ENCODE data around the gene RNF112.

The RNF112 gene

DNA sequence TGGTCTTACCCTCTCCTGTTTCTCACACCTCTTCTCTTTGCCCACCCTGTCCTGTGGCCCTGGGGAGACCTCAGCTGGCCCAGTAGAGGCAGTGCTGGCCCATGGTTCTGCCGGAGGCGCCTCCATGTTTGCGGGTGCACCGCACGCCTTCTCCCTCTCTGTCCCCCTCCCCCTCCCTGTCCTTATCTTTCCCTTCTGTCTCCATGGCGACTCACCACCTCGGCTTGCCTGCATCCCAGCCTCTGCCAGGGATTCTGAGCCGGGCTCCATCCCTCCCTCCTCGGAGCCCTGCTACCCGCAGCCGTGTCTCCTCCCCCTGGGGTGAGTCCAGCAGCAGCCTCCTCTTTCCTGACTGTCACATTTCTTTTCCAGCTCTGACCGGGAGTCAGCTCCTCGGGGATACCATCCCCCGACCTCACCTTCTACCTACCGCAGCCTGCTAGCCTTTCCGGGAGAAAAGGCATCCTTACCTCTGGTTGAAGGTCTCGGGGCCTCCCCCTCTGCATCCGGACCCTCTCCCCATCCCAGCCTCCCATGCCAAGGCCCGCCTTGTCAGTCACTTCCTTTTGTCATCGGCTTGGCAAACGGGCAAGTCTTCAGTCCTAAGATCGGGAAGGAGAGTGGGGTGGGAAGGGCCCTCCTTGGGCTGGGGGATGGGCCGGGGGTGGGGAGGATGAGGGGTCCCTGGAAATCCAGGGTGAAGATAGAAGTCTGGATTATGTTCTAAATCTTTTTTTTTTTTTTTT, at the start of gene RNF112:
TSS of gene RNF112 (plus strand) at position 358 of the 746 bp plus-strand sequence. CDS start at position 535, 177 bp downstream.
- Mint-ChIP-seq H3K4me3 (no peak within 1 kb of the TSS), H3K4me1 (ENCODE audit: low read depth) (no peaks in the 10 kb centered on the region), H3K36me3 (ENCODE audit: low read depth) (no peaks in the 10 kb centered on the region), H3K27me3 (no peaks in the 10 kb centered on the region), H3K9me3 (no peaks in the 10 kb centered on the region), H3K27ac (no peak within 1 kb of the TSS)

GRCh38 chr17:19361326-19361725, 49.7 kb upstream of the RNF112 start:
- Mint-ChIP-seq H3K4me1 (ENCODE audit: low read depth) (peaks cover 4% of the 10 kb centered on the region), H3K9me3 (no peaks in the 10 kb centered on the region), H3K27me3 (peaks cover 10% of the 10 kb centered on the region), H3K36me3 (ENCODE audit: low read depth) (no peaks in the 10 kb centered on the region), H3K27ac (no peak overlapping the region), H3K4me3 (peak overlapping the region; percentile 38)

DNA sequence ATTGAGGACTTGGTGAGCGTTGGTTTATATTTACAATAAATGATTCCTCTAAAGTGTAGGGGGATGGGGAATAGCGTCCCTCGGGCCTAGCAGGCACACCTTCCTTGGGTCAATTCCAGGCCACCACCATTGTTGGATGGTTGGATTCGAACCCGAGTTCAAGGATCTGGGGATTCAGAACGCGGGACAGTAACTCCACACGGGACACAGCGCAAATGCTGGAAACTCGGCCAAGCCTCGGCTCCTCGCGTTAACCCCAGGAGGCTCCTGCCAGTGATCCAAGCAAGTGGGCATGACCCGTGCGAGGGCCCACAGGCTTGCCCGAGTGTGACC, 49.1 kb upstream of the RNF112 start:
- Mint-ChIP-seq H3K27ac (peak overlapping the region; percentile 66), H3K9me3 (no peaks in the 10 kb centered on the region), H3K4me1 (ENCODE audit: low read depth) (peaks cover 4% of the 10 kb centered on the region), H3K27me3 (peaks cover 10% of the 10 kb centered on the region), H3K4me3 (peak overlapping the region; percentile 76), H3K36me3 (ENCODE audit: low read depth) (no peaks in the 10 kb centered on the region)

DNA sequence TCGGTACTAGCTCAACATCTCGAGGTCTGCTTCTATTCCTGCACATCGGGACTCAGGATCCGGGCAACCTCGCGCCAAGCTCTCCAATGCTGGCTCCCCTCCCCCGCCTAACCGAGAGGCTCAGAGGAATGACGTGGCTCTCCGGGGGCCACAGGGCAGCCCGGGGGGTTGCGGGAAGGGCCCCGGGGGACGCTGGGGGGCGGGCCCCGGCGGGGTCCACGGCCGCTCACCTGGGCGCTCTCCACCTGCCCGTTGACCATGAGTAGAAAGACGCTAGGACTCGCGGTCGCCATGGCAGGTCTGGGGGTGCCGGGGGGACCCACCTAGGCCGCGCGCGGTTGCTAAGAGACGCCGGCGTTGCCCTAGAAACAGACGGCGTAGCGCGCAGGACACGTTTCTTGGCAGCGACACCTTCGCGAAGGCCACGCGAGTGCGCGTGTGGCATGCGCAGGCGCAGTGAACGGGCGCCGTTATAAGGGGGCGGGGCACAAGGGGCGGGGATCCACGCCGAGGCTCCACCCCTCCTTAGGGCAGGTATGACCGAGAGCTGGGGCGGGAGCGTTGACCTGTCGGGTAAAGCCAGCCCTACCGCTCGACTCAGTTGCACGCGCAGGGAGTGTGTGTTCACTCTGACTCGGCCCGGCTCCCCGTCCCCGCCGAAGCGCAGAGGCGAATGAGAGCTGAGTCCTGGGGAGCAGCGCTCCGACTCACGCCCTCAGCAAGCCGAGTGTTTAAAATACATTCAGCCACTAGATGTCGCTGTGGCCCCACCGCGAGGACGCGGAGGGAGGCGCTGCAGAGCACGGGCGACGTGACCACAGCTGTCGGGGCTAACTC, 48.5 kb upstream of the RNF112 start, which contains the start of gene B9D1:
TSS of gene B9D1 (minus strand) at position 447 of the 837 bp plus-strand sequence. CDS start at position 293, 154 bp downstream.
- Mint-ChIP-seq H3K27me3 (peaks cover 10% of the 10 kb centered on the region), H3K9me3 (no peaks in the 10 kb centered on the region), H3K27ac (peak within 1 kb of the TSS; percentile 69), H3K36me3 (ENCODE audit: low read depth) (no peaks in the 10 kb centered on the region), H3K4me3 (peak within 1 kb of the TSS; percentile 87), H3K4me1 (ENCODE audit: low read depth) (peaks cover 4% of the 10 kb centered on the region)

GRCh38 chr17:19363114-19363438, 48.0 kb upstream of the RNF112 start:
- no peaks in the 10 kb centered on the region for H3K9me3 Mint-ChIP-seq
- no peak overlapping the region for H3K27ac Mint-ChIP-seq
- H3K4me3 Mint-ChIP-seq: peak overlapping the region; percentile 87
- peaks cover 10% of the 10 kb centered on the region for H3K27me3 Mint-ChIP-seq
- H3K4me1 Mint-ChIP-seq (ENCODE audit: low read depth): peaks cover 4% of the 10 kb centered on the region
- H3K36me3 Mint-ChIP-seq (ENCODE audit: low read depth): no peaks in the 10 kb centered on the region

- H3K27me3 Mint-ChIP-seq: peaks cover 10% of the 10 kb centered on the region
- H3K27ac Mint-ChIP-seq: no peak overlapping the region
- H3K36me3 Mint-ChIP-seq (ENCODE audit: low read depth): no peaks in the 10 kb centered on the region
- peaks cover 4% of the 10 kb centered on the region for H3K4me1 Mint-ChIP-seq (ENCODE audit: low read depth)
- no peaks in the 10 kb centered on the region for H3K9me3 Mint-ChIP-seq
- no peak overlapping the region for H3K4me3 Mint-ChIP-seq
Observed at GRCh38 chr17:19363460-19364035, 47.5 kb upstream of the RNF112 start.

GRCh38 chr17:19364699-19365498, 46.1 kb upstream of the RNF112 start:
- Mint-ChIP-seq H3K4me3 (no peak overlapping the region), H3K9me3 (no peaks in the 10 kb centered on the region), H3K27me3 (peaks cover 10% of the 10 kb centered on the region), H3K36me3 (ENCODE audit: low read depth) (no peaks in the 10 kb centered on the region), H3K4me1 (ENCODE audit: low read depth) (peaks cover 15% of the 10 kb centered on the region), H3K27ac (no peak overlapping the region)

- Mint-ChIP-seq H3K27me3 (peaks cover 10% of the 10 kb centered on the region), H3K9me3 (no peaks in the 10 kb centered on the region), H3K4me3 (no peak overlapping the region), H3K27ac (no peak overlapping the region), H3K4me1 (ENCODE audit: low read depth) (peaks cover 21% of the 10 kb centered on the region), H3K36me3 (ENCODE audit: low read depth) (no peaks in the 10 kb centered on the region)
Observed at GRCh38 chr17:19365499-19365817, 45.6 kb upstream of the RNF112 start.

GRCh38 chr17:19365833-19366636, 45.0 kb upstream of the RNF112 start:
- no peaks in the 10 kb centered on the region for H3K36me3 Mint-ChIP-seq (ENCODE audit: low read depth)
- H3K9me3 Mint-ChIP-seq: no peaks in the 10 kb centered on the region
- no peak overlapping the region for H3K4me3 Mint-ChIP-seq
- peaks cover 8% of the 10 kb centered on the region for H3K27me3 Mint-ChIP-seq
- no peak overlapping the region for H3K27ac Mint-ChIP-seq
- H3K4me1 Mint-ChIP-seq (ENCODE audit: low read depth): peaks cover 26% of the 10 kb centered on the region

DNA sequence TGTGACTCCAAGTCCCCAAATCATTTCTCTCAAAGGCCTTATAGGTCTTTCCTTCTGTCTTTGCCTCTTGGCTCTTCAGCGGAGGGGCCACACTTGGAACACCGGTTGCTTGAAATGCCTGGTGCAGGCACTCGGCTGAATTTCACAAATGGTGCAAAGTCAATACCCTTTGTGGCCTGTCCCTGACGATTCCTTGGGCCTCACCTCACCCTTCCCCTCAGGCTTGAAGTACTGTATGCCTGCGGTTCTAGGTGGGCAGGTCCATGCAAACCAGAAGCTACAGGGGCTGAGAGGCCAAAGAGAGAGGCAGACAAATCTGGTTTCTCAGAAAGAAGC, 44.4 kb upstream of the RNF112 start:
- Mint-ChIP-seq H3K9me3 (no peaks in the 10 kb centered on the region), H3K4me3 (no peak overlapping the region), H3K4me1 (ENCODE audit: low read depth) (peaks cover 32% of the 10 kb centered on the region), H3K27ac (no peak overlapping the region), H3K36me3 (ENCODE audit: low read depth) (no peaks in the 10 kb centered on the region), H3K27me3 (peaks cover 4% of the 10 kb centered on the region)

- Mint-ChIP-seq H3K27ac (no peak overlapping the region), H3K27me3 (peaks cover 4% of the 10 kb centered on the region), H3K9me3 (no peaks in the 10 kb centered on the region), H3K36me3 (ENCODE audit: low read depth) (no peaks in the 10 kb centered on the region), H3K4me3 (no peak overlapping the region), H3K4me1 (ENCODE audit: low read depth) (peaks cover 37% of the 10 kb centered on the region)
Observed at GRCh38 chr17:19368229-19368628, 42.8 kb upstream of the RNF112 start.

DNA sequence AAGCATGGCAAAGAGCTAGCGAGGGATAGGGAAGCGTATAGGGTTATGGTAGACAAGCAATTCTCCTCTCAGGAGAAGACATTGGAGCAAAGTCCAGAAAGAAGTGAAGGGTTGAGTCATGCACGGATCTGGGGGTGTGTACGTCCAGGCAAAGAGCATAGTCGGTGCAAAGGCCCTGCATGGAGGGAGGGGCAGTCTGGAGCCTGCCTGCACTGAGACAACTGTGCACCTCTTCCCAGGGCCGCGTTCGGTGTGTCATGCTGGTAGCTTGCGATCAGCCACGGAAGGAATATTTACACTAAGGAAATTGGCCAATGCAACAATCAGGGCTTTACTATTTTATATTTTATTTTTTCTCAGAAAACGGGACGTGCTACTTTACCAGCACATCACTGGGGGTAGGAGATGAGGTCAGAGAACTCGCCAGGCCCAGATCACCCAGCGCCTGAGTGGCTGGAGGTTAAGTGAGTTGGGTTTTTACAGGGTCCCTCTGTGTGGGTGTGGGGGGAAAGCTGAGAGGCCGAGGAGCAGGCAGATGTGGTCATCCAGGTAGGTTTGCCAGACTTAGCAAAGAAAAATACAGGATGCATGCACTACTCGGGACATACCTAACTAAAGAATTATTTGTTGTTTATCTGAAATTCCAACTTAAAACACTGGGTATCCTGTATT, 41.8 kb upstream of the RNF112 start:
- Mint-ChIP-seq H3K36me3 (ENCODE audit: low read depth) (no peaks in the 10 kb centered on the region), H3K9me3 (no peaks in the 10 kb centered on the region), H3K27ac (peak overlapping the region; percentile 0), H3K27me3 (no peaks in the 10 kb centered on the region), H3K4me1 (ENCODE audit: low read depth) (peaks cover 37% of the 10 kb centered on the region), H3K4me3 (no peak overlapping the region)

DNA sequence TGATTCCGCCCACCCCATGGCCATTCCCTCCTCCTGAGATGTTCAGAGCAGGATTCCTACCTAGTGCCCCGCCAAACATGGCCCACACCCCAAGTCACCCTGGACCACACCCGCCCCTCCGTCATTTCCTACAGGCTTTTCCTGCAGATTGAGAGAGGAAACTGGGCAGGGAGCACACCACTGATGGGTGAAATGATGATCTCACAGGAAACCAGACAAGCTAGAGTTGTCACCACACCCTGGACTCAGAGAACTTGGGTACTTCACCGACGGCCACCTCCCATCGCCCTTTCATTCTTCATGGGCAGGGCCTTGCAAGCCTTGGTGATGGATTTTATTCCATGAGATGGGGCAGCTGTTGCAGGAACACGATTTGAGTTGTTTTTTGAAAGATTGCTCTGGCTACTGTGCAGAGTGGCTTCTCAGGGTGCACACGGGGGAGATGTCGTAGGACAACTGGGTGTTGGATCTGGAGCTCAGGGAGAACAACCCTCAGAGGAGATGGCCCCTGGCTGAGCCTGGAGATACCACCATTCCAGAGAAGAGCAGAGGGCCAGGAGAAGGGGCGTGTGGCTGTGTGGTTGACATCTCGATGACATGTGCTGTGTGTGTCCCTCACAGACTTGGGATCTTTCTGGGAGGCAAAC, 41.1 kb upstream of the RNF112 start:
- peaks cover 37% of the 10 kb centered on the region for H3K4me1 Mint-ChIP-seq (ENCODE audit: low read depth)
- no peaks in the 10 kb centered on the region for H3K27me3 Mint-ChIP-seq
- H3K27ac Mint-ChIP-seq: peak overlapping the region; percentile 46
- peak overlapping the region; percentile 40 for H3K4me3 Mint-ChIP-seq
- H3K36me3 Mint-ChIP-seq (ENCODE audit: low read depth): no peaks in the 10 kb centered on the region
- H3K9me3 Mint-ChIP-seq: no peaks in the 10 kb centered on the region

All from stimulated activated naive CD8-positive, alpha-beta T cell treated with anti-CD3 and anti-CD28 coated beads, Interleukin-15, Interleukin-2, amounts not matched to agents 100 ng/mL and 50 ng/mL, for 24 hours (primary cell).